ENCODE results near the gene MFSD2A.

GRCh38 chr1:39990428-39990827 lies 35.5 kb downstream of the MFSD2A start:
- no peak for TF ChIP-seq CTCF (IDR thresholded peaks at IDR 0.05; ENCODE audit: insufficient read depth, low read depth, low read length)
- no peak for TF ChIP-seq EZH2 (IDR thresholded peaks at IDR 0.05; ENCODE audit: insufficient read depth, low read length)

Measured in astrocyte (in vitro differentiated cells and primary cell).